Skin of body (tissue), 2 donors: ENCODE results near the gene SRF. TPM values are rescaled to one million over a fixed set of nuclear protein-coding genes. Genes with fewer than 3 reads are reported as not detected.

Experiments used
- DNase-seq: peaks from one replicate; lab custom pipeline; 2025; lab: John Stamatoyannopoulos, UW
- total RNA-seq: library from RNA; depleted of rRNA; stranded (reverse); fragments of >200 nt; gene quantifications from one replicate; pipeline ENCODE4 v1.2.3, GENCODE V29; 2014

The SRF gene
- total RNA-seq, 1 donor from 2014 or later: 12.5 TPM

- no peak for DNase-seq
These were observed 12.4 kb downstream of the SRF start for GRCh38 chr6:43183441-43183840.

DNA sequence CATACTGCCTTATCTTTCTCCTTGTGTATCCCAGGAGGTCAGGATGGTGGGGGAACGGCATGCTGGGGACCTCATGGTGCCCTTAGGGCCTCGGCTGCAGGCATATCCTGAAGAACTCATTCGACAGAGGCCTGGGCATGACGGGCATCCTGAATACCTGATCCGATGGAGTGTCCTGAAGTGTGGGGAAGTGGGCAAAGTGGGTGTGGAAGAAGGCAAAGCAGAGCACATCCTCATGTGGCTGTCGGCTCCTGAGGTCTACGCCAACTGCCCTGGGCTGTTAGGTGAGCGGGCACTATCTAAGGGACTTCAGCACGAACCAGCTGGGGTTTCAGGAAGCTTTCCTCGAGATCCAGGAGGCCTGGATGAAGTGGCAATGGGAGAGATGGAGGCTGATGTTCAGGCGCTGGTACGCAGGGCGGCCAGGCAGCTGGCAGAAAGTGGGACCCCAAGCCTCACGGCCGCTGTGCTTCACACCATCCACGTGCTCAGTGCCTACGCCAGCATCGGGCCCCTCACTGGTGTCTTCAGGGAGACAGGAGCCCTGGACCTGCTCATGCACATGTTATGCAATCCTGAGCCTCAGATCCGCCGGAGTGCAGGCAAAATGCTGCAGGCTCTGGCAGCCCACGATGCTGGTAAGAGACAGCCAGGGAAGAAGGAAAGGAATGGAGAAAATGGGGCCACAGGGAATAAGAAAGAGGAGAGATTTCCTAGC lies 13.4 kb downstream of the SRF start:
- DNase-seq: no peak

- no peak for DNase-seq
These were observed 14.4 kb downstream of the SRF start for GRCh38 chr6:43185391-43185985.

DNA sequence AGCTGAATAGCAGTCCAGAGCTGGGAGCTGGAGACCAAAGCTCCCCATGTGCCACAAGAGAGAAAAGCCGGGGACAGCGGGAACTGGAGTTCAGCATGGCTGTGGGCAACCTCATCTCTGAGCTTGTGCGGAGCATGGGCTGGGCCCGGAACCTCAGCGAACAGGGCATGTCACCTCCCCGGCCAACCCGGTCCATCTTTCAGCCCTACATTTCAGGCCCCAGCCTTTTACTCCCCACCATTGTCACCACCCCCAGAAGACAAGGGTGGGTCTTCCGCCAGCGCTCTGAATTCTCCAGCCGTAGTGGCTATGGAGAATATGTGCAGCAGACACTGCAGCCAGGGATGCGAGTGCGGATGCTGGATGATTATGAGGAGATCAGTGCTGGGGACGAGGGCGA lies 14.9 kb downstream of the SRF start:
- no peak for DNase-seq

DNA sequence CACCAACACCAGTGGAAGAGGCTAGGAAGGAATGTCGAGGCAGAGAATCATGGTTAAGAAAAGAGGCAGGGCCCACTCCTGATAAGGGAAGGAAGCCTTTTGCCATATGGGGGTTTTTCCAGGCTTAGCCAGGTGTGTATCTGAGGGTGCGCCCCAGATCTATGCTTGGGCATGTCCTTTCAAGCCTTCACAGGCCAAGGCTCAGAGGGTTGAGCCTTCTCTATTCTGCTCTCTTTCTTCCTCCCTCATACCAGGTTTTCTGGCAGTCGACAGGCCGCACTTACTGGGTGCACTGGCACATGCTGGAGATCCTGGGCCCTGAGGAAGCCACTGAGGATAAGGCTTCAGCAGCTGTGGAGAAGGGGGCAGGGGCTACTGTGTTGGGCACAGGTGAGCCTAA lies 15.6 kb downstream of the SRF start:
- DNase-seq: no peak

DNA sequence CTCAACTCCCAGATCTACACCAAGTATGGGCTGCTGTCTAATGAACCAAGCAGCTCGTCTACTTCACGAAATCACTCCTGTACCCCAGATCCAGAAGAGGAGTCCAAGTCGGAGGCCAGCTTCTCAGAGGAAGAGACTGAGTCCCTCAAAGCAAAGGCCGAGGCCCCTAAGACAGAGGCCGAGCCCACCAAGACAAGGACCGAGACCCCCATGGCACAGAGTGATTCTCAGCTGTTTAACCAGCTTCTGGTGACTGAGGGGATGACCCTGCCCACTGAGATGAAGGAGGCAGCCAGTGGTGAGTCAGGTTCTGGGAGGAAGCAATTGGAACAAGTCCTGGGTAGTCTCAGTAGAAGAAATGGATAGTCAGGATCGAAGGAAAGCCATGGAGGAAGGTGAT lies 16.8 kb downstream of the SRF start:
- DNase-seq: no peak

GRCh38 chr6:43188426-43188825 lies 17.4 kb downstream of the SRF start:
- no peak for DNase-seq

DNA sequence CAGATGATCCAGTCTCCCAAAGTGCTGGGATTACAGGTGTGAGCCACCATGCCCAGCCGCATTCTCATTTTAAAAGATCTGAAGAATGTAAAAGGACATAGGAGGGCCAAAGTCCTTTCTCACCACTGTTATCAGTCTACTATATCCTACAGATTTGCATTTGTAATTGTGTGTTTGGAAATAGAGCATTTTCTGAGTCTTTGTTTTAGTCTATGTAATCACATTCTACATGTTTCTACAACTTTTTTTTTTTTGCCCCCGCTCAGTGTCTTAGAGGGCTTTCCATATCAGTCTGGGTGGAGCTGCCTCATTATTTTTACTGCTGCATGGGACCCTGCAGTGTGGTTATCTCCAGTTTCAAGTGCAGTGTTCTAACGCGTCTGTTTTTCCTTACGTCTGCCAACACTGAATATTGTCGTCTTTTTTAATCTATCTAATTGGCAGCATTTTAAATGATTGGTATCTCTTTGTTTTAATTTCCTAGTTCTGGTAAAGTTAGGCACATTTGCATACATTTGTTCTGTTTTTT lies 18.8 kb downstream of the SRF start:
- no peak for DNase-seq

- no peak for DNase-seq
These were observed 21.8 kb downstream of the SRF start for GRCh38 chr6:43192911-43193310.

GRCh38 chr6:43193929-43194328 lies 22.9 kb downstream of the SRF start:
- no peak for DNase-seq

DNA sequence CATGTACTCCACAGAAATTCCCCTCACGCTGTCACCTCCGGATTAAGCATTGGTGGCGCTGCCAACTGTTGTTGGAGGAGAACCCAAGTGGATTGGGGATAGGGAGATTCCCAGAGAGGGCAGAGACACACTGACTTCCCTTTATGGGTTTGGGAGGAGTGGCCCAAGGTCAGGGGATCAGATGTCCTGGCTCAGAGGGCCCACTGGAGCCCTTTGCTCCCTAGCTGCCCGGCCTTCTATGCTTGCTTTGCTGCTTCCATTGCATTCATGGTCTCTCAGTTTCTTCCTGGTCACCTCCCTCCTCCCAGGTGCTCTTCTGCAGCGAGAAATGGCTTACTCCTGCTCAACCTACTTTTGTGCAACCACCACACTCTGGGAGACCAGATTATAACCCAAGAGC lies 25.3 kb downstream of the SRF start:
- DNase-seq: no peak

DNA sequence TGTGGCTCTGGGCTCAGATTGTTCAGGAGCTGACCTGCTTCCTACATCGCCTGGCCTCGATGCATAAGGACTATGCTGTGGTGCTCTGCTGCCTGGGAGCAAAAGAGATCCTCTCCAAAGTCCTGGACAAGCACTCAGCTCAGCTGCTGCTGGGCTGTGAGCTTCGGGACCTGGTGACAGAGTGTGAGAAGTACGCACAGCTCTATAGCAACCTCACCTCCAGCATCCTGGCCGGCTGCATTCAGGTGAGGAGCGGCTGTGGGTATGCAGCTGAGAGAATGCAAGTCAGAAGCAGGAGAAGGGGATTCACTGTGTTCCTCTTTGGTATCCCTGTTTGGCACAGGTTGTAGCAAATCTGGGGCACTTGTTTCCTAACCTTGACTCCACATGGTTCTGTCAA lies 28.8 kb downstream of the SRF start:
- DNase-seq: no peak

DNA sequence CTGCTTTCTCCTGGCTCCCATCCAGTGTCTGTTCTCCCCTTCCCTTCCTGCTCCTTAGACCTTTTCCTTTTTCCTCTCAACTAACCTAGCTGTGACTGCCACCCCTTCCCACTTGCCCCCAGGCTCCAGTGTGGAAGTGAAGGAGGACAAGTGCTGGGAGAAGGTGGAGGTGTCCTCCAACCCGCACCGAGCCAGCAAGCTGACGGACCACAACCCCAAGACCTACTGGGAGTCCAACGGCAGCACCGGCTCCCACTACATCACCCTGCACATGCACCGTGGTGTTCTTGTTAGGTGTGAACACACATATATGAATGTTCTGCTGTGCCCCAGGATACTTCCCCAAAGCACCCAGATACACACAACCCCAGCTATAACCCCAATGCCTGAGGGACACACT lies 29.5 kb downstream of the SRF start:
- DNase-seq: no peak

GRCh38 chr6:43202451-43202850 lies 31.4 kb downstream of the SRF start:
- DNase-seq: no peak

DNA sequence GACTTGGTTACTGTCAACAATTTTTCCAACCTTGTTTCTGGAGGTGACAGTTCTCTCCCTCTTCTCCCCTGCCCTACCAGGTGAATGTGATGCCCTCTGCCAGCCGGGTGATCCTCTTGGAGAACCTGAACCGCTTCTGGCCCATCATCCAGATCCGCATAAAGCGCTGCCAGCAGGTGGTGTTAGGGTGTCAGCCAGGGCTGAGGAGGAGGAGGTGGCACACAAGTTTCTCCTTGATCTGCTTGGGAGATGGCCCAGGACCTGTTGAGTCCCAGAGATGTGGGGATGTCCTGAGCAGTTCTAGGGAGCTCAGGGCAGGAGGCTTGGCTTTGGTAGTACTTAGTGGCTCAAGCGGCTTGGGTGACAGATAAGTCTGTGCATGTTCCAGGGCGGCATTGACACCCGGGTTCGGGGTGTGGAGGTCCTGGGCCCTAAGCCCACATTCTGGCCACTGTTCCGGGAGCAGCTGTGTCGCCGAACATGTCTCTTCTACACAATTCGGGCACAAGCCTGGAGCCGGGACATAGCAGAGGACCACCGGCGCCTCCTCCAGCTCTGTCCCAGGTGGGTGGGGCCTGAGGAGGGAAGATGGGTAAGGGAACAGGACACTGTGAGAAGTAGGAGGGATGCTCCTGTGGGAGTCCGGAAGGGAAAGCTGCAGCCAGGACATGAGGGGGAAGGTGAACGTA lies 32.1 kb downstream of the SRF start:
- no peak for DNase-seq

- no peak for DNase-seq
These were observed 32.6 kb downstream of the SRF start for GRCh38 chr6:43203718-43204095.

- DNase-seq: no peak
These were observed 33.4 kb downstream of the SRF start for GRCh38 chr6:43204271-43205105.

DNA sequence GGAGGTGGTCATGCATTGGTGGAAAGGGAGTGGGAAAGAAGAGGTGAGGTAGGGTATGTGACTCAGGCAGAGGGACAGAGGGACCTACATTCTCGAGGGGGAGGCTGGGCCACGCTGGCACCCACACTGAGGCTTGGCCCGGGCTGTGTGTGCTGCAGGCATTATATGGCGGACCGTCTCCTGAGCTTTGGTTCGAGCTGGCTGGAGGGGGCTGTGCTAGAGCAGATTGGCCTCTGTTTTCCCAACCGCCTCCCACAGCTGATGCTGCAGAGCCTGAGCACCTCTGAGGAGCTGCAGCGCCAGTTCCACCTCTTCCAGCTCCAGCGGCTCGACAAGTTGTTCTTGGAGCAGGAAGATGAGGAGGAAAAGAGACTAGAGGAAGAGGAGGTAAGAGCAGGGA lies 34.8 kb downstream of the SRF start:
- no peak for DNase-seq

- DNase-seq: no peak
These were observed 36.2 kb downstream of the SRF start for GRCh38 chr6:43207286-43207685.

- no peak for DNase-seq
These were observed 40.9 kb downstream of the SRF start for GRCh38 chr6:43211955-43212354.

DNA sequence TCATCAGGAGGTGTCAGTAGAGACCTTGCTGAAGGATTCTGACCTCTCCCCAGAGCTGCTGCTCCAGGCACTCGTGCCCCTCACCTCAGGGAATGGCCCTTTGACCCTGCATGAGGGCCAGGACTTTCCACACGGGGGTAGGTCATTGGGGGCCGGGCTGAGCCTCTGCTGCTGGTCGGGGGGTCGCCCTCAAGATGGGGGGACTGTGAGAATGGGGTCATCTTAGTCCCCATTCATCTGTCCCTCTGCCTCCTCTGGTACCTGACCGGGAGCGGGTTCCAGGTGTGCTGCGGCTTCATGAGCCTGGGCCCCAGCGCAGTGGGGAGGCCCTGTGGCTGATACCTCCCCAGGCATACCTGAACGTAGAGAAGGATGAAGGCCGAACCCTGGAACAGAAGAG lies 42.4 kb downstream of the SRF start:
- DNase-seq: no peak

- no peak for DNase-seq
These were observed 44.0 kb downstream of the SRF start for GRCh38 chr6:43215066-43215465.
